ENCODE measurements around the gene ADGRF4. TPM values are rescaled to one million over a fixed set of nuclear protein-coding genes. Genes with fewer than 3 reads are reported as not detected.

ADGRF4 gene
- total RNA-seq, 4 donors from 2014 or later = 53.5 to 60.1 (median 58.3) TPM

DNA sequence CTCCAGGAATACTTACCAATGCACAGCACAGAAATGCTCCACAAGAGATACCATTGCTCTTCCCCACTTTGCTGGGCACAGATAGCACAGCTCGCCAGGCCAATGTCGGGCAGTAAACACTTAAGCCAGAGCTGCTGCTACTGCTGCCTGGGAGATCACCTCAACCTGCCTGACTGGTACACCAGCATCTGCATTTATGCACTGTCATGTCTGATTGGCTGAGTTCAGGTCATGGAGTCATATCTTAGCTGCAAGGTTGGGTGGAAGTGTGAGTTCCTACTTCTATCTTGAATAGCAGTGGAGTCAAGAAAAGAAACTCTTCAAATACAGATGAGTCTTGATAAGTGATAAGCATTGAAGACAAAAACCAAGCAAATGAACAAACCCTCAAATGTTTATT is 10.9 kb upstream of the ADGRF4 start:
- intact Hi-C loops (cut with DNase I; ENCODE audit: low total_unique reads) = no loop called here
- H3K4me3 ChIP-seq (ENCODE audit: low read depth, poor library complexity, severe bottlenecking) = no peak overlapping the region
- TF ChIP-seq CTCF (IDR thresholded peaks at IDR 0.05) = no peak
- TF ChIP-seq POLR2A (IDR thresholded peaks at IDR 0.05) = no peak
- DNase-seq (ENCODE audit: low spot score in 2 of 2) = no peak
- 84 to 86% methylated on average over 2 of the region's 2 CpGs for WGBS, 2 donors

DNA sequence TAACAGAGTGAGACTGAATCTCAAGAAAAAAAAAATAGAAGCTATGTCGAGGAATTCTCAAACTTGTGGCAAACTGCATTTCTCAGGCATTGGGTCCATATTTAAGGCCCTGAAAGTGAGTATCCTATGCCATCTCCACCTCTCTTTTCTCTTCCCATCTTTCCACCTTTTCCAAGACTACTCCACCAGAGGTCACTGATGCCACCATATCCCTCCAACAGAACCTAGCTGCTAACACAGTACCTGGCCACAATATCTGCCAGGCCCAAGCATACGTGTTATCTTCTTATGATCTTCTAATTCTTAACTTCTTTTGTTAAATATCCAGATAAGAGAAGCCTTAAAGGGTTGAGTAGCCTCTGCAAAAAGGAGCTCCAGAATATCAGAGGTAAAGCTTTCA is 8.2 kb upstream of the ADGRF4 start:
- intact Hi-C loops (cut with DNase I; ENCODE audit: low total_unique reads) = no loop called here
- no peak overlapping the region for H3K4me3 ChIP-seq (ENCODE audit: low read depth, poor library complexity, severe bottlenecking)
- WGBS, 2 donors = 71 to 79% methylated on average over 2 of the region's 2 CpGs
- TF ChIP-seq POLR2A (IDR thresholded peaks at IDR 0.05) (no peak), CTCF (IDR thresholded peaks at IDR 0.05) (no peak)
- no peak for DNase-seq (ENCODE audit: low spot score in 2 of 2)

- DNase-seq (ENCODE audit: low spot score in 2 of 2) = no peak
- TF ChIP-seq CTCF (IDR thresholded peaks at IDR 0.05) = no peak
- TF ChIP-seq POLR2A (IDR thresholded peaks at IDR 0.05) = no peak
- intact Hi-C loops (cut with DNase I; ENCODE audit: low total_unique reads) = no loop called here
- 73 to 75% methylated on average over 2 of the region's 2 CpGs for WGBS, 2 donors
- H3K4me3 ChIP-seq (ENCODE audit: low read depth, poor library complexity, severe bottlenecking) = no peak overlapping the region
These were observed 7.6 kb upstream of the ADGRF4 start for GRCh38 chr6:47690791-47691190.

DNA sequence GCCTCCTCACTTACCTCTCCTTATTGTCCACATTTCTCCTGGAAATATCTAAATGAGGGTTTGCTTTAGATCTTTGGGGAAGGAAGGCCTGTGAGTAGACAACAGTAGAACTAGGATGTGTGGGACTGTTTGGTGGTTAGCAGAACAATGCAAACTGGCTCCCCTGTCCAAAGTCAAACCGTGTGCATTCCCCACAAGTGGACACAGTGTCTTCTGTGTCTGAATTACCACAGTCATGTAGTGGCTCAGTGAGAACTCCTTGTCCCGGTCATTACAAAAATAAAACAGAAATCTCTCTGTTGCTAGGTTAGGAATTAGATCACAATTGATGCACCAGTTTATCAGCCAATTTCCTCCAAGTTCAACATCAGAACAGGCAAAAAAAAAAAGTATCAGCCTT is 455 bp upstream of the ADGRF4 start:
- no peak for DNase-seq (ENCODE audit: low spot score in 2 of 2)
- intact Hi-C loops (cut with DNase I; ENCODE audit: low total_unique reads) = no loop called here
- TF ChIP-seq CTCF (IDR thresholded peaks at IDR 0.05) (no peak), POLR2A (IDR thresholded peaks at IDR 0.05) (no peak)
- H3K4me3 ChIP-seq (ENCODE audit: low read depth, poor library complexity, severe bottlenecking) = no peak overlapping the region
- 72 to 76% methylated on average over 2 of the region's 2 CpGs for WGBS, 2 donors

DNA sequence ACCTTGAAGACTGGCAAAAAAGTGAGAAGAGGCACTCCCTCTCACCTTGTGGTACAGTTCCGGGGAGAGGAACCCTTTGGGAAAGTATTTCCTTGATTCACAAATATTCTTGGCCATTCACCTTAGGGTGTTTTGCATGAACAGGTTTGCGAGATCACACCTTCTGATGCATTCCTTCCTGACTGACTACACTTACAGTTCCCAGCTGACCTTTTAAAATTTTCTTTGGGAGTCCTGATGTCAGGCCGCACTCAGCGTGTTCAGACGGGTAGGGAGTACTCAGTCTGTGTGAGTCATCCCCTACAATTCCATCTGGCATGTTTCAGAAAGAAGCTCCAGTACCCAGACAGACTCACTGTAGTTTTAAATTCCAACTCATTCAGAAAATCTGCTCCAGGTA is 1.7 kb downstream of the ADGRF4 start:
- H3K4me3 ChIP-seq (ENCODE audit: low read depth, poor library complexity, severe bottlenecking) = no peak overlapping the region
- intact Hi-C loops (cut with DNase I; ENCODE audit: low total_unique reads) = no loop called here
- DNase-seq (ENCODE audit: low spot score in 2 of 2) = peak in 1 of 2 donors; percentile 29
- 39 to 40% methylated on average over 5 of the region's 5 CpGs for WGBS, 2 donors
- TF ChIP-seq POLR2A (IDR thresholded peaks at IDR 0.05) (no peak), CTCF (IDR thresholded peaks at IDR 0.05) (no peak)

DNA sequence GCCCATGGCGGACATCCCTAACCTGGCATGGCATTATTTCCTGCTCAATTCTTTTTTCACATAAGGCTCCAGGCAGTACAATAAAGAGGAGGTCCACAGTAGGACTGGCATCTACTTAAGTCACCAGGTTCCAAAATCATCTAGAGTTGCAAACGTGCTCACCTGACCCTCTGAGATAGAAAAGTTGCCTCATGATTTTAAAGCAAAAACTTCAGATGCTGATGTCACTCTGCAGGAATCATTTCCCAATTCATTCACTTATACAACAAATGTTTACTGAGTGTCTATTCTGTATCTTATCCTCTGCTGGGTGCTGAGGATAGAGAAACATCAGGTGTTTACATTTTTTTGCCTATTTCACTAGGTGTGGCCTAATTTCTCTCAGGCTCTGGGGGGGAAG is 2.2 kb downstream of the ADGRF4 start:
- DNase-seq (ENCODE audit: low spot score in 2 of 2) = no peak
- TF ChIP-seq POLR2A (IDR thresholded peaks at IDR 0.05) = no peak
- intact Hi-C loops (cut with DNase I; ENCODE audit: low total_unique reads) = no loop called here
- WGBS, 2 donors = 49 to 53% methylated on average over 2 of the region's 2 CpGs
- no peak overlapping the region for H3K4me3 ChIP-seq (ENCODE audit: low read depth, poor library complexity, severe bottlenecking)
